Suprapubic skin (tissue), 4 donors: ENCODE data around the gene CHID1. TPM values are rescaled to one million over a fixed set of nuclear protein-coding genes. Genes with fewer than 3 reads are reported as not detected.

Experiments
- DNase-seq, 2 donors: peaks; one replicate each; pipeline ENCODE4 v3.0.0-alpha.2; 2019; ENCODE audit warnings: low spot score in 2 of 2
- H3K27ac ChIP-seq: fragments of 200-600 bp; sonication (generic); one replicate; pipeline ENCODE4 v1.5.1; 2019
- H3K27me3 ChIP-seq: fragments of 200-600 bp; sonication (generic); one replicate; pipeline ENCODE4 v1.5.1; 2019
- H3K36me3 ChIP-seq: fragments of 200-600 bp; sonication (generic); one replicate; pipeline ENCODE4 v1.5.1; 2019
- H3K4me1 ChIP-seq: fragments of 200-600 bp; sonication (generic); one replicate; pipeline ENCODE4 v1.5.1; 2019
- H3K4me3 ChIP-seq: fragments of 200-600 bp; sonication (generic); one replicate; pipeline ENCODE4 v1.5.1; 2019; ENCODE audit warnings: mild to moderate bottlenecking
- H3K9me3 ChIP-seq: fragments of 200-600 bp; sonication (generic); one replicate; pipeline ENCODE4 v1.5.1; 2019
- CTCF ChIP-seq, 2 donors: fragments of 200-600 bp in 1 of 2; fragments of 450-650 bp in 1 of 2; sonication (generic) in 1 of 2; IDR thresholded peaks; one replicate each; pipeline ENCODE4 v1.5.1; 2016 to 2019; ENCODE audit warnings: antibody characterized with exemption in 2 of 2, mild to moderate bottlenecking in 1 of 2, moderate library complexity in 1 of 2
- EP300 ChIP-seq: sonication (generic); formaldehyde crosslinking; IDR thresholded peaks from one replicate; pipeline ENCODE4 v1.6.1; 2017; ENCODE audit warnings: antibody characterized with exemption
- POLR2A ChIP-seq, 2 donors: fragments of 450-650 bp; IDR thresholded peaks; one replicate each; pipeline ENCODE4 v1.6.1; 2017; ENCODE audit warnings: antibody characterized with exemption in 2 of 2, mild to moderate bottlenecking in 2 of 2, moderate library complexity in 2 of 2
- POLR2AphosphoS5 ChIP-seq, 3 donors: sonication (generic); formaldehyde crosslinking; IDR thresholded peaks; one replicate each; pipeline ENCODE4 v1.6.1; 2017; ENCODE audit warnings: antibody characterized with exemption in 3 of 3
- WGBS: methylation state at CpG from one replicate; pipeline ENCODE4 v1.1.5; 2018; 5-methylcytosine and 5-hydroxymethylcytosine counted together
- total RNA-seq, 4 donors: library from RNA; depleted of rRNA; stranded (reverse); fragments of >200 nt; gene quantifications; one replicate each; pipeline ENCODE4 v1.1.0, GENCODE V29; 2016

CHID1 gene
- total RNA-seq, 4 donors from 2014 or later: 46.5 to 111 (median 66.2) TPM

- 93% methylated on average over 22 of the region's 28 CpGs for WGBS
- TF ChIP-seq CTCF (IDR thresholded peaks at IDR 0.05) (no peak), POLR2AphosphoS5 (IDR thresholded peaks at IDR 0.05) (no peak), POLR2A (IDR thresholded peaks at IDR 0.05) (no peak), EP300 (no peak)
- no peaks in the 10 kb centered on the region for H3K36me3 ChIP-seq
- H3K27me3 ChIP-seq: peaks cover 17% of the 10 kb centered on the region
- no peak overlapping the region for H3K27ac ChIP-seq
- peaks cover 65% of the 10 kb centered on the region for H3K4me1 ChIP-seq
- no peak overlapping the region for H3K4me3 ChIP-seq
- no peaks in the 10 kb centered on the region for H3K9me3 ChIP-seq
- DNase-seq: no peak
These were observed 59.5 kb downstream of the CHID1 start for GRCh38 chr11:850775-851763.

GRCh38 chr11:849951-850774 lies 60.4 kb downstream of the CHID1 start:
- Histone ChIP-seq H3K4me3 (peak overlapping the region; percentile 47), H3K36me3 (no peaks in the 10 kb centered on the region), H3K27me3 (peaks cover 17% of the 10 kb centered on the region), H3K27ac (no peak overlapping the region), H3K9me3 (no peaks in the 10 kb centered on the region), H3K4me1 (peaks cover 66% of the 10 kb centered on the region)
- DNase-seq: no peak
- TF ChIP-seq POLR2AphosphoS5 (IDR thresholded peaks at IDR 0.05) (no peak), EP300 (no peak), CTCF (IDR thresholded peaks at IDR 0.05) (no peak), POLR2A (IDR thresholded peaks at IDR 0.05) (no peak)
- 55% methylated on average over 51 of the region's 97 CpGs for WGBS

GRCh38 chr11:849104-849824 lies 61.3 kb downstream of the CHID1 start:
- Histone ChIP-seq H3K4me1 (peaks cover 73% of the 10 kb centered on the region), H3K27me3 (peaks cover 17% of the 10 kb centered on the region), H3K36me3 (no peaks in the 10 kb centered on the region), H3K27ac (no peak overlapping the region), H3K9me3 (no peaks in the 10 kb centered on the region), H3K4me3 (peak overlapping the region; percentile 47)
- TF ChIP-seq EP300 (no peak), POLR2AphosphoS5 (IDR thresholded peaks at IDR 0.05) (no peak), CTCF (IDR thresholded peaks at IDR 0.05) (no peak), POLR2A (IDR thresholded peaks at IDR 0.05) (no peak)
- no peak for DNase-seq
- 33% methylated on average over 9 of the region's 71 CpGs for WGBS

GRCh38 chr11:848380-848931 lies 62.2 kb downstream of the CHID1 start:
- H3K4me1 ChIP-seq: peaks cover 81% of the 10 kb centered on the region
- no peak for TF ChIP-seq EP300
- TF ChIP-seq CTCF (IDR thresholded peaks at IDR 0.05): peak; percentile 65 to 91
- H3K27ac ChIP-seq: no peak overlapping the region
- DNase-seq: no peak
- 3% methylated on average over 6 of the region's 14 CpGs for WGBS
- peaks cover 17% of the 10 kb centered on the region for H3K27me3 ChIP-seq
- no peaks in the 10 kb centered on the region for H3K36me3 ChIP-seq
- H3K9me3 ChIP-seq: no peaks in the 10 kb centered on the region
- peak overlapping the region; percentile 47 for H3K4me3 ChIP-seq
